PFSK-1 (cell line): ENCODE data around the gene COX6A1.

ENCODE experiments used
- FOXP2 ChIP-seq: optimal IDR thresholded peaks from 2 replicates; pipeline ENCODE3; 2011; ENCODE audit warnings: borderline replicate concordance, control low read depth, inconsistent platforms; ENCODE audit not compliant: insufficient read depth; ENCODE audit errors: extremely low read length, extremely low read depth
- POLR2AphosphoS5 ChIP-seq: IDR thresholded peaks from 2 replicates; pipeline ENCODE4 v1.6.1; 2012; ENCODE audit warnings: low read depth, mild to moderate bottlenecking, control low read depth, low read length, moderate library complexity
- SIN3A ChIP-seq: IDR thresholded peaks from 2 replicates; pipeline ENCODE4 v1.6.1; 2012; ENCODE audit warnings: mild to moderate bottlenecking, low read length, moderate library complexity, borderline replicate concordance; ENCODE audit not compliant: insufficient read depth
- TAF1 ChIP-seq: IDR thresholded peaks from 2 replicates; pipeline ENCODE4 v1.6.1; 2012; ENCODE audit warnings: low read length, control low read depth, borderline replicate concordance; ENCODE audit not compliant: insufficient read depth
- TF ChIP-seq, protein P1 (sequence below), 2 experiments: IDR thresholded peaks; 2 replicates each; pipeline versions ENCODE4 v1.6.1 to v1.8.0; 2011 to 2012; ENCODE audit warnings: low read depth in 2 of 2, low read length in 2 of 2, control low read depth in 1 of 2, inconsistent platforms in 1 of 2, mild to moderate bottlenecking in 1 of 2, moderate library complexity in 1 of 2; ENCODE audit not compliant: insufficient read depth in 1 of 2

The COX6A1 gene

DNA sequence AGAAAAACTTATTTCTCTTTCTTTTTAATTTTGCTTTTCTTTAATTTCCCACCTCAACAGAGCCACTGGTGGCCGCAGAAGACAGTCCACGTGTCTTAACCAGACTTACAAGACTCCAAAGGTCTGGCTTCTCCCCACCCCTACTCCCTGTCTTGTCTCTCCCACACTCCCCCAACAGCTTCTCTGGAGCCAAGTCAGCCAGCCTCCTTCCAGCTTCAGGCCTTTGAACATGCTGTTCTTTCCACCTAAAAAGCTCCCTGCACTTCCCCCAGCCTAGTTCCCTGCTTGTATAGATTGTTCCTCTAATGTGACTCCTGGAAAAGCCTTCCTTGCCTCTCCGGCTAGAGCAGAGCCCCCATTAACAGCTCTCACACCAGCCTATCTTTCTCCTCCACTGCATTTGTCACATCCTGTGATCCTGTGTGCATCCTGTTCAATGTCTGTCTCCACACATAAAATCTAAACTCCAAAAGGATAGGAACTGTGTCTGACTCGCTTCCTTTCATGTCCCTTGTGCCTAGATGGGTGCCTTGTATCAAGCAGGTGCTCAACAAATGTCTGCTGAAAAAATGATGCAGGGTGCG lies 50.2 kb downstream of the COX6A1 start:
- TF ChIP-seq SIN3A (no peak), FOXP2 (no peak), POLR2AphosphoS5 (no peak)

GRCh38 chr12:120489018-120489417 lies 51.1 kb downstream of the COX6A1 start:
- TF ChIP-seq TAF1 (no peak), SIN3A (no peak)

DNA sequence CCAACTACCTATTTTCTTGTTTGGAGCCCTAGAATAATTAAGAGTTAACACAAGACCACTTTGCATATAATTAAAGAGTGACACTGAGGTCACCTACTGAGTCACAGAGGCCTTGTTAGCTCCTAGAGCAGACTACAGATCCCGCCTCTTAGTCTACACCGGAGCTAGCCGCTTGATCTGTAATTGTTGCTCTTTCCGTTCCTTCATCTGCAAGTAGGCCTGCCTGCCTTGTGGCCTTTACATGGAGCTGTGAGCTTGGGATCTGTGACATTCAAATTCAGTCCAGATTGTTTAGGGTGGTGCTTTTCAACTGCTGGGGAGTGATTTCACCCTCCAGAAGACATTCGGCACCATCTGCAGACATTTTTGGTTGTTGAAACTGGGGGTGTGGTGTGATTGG lies 52.4 kb downstream of the COX6A1 start:
- TF ChIP-seq SIN3A (no peak), FOXP2 (no peak), TAF1 (no peak), POLR2AphosphoS5 (no peak)
- TF ChIP-seq, protein P1, sequence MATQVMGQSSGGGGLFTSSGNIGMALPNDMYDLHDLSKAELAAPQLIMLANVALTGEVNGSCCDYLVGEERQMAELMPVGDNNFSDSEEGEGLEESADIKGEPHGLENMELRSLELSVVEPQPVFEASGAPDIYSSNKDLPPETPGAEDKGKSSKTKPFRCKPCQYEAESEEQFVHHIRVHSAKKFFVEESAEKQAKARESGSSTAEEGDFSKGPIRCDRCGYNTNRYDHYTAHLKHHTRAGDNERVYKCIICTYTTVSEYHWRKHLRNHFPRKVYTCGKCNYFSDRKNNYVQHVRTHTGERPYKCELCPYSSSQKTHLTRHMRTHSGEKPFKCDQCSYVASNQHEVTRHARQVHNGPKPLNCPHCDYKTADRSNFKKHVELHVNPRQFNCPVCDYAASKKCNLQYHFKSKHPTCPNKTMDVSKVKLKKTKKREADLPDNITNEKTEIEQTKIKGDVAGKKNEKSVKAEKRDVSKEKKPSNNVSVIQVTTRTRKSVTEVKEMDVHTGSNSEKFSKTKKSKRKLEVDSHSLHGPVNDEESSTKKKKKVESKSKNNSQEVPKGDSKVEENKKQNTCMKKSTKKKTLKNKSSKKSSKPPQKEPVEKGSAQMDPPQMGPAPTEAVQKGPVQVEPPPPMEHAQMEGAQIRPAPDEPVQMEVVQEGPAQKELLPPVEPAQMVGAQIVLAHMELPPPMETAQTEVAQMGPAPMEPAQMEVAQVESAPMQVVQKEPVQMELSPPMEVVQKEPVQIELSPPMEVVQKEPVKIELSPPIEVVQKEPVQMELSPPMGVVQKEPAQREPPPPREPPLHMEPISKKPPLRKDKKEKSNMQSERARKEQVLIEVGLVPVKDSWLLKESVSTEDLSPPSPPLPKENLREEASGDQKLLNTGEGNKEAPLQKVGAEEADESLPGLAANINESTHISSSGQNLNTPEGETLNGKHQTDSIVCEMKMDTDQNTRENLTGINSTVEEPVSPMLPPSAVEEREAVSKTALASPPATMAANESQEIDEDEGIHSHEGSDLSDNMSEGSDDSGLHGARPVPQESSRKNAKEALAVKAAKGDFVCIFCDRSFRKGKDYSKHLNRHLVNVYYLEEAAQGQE (IDR thresholded peaks at IDR 0.05; ENCODE audit: insufficient read depth in 1 of 2, low read depth in 2 of 2, low read length in 2 of 2): no peak
